M059J (cell line): ENCODE measurements around the gene NUTM2G. TPM values are rescaled to one million over a fixed set of nuclear protein-coding genes. Genes with fewer than 3 reads are reported as not detected.
A peak's percentile ranks its signal among the peaks of the same experiment; 100 is the strongest.
"Not testable (repeated sequence)": the region's sequence is repeated elsewhere in the genome, so short reads cannot be mapped to it uniquely, and the experiment has no call there.

Source experiments
- DNase-seq: peaks from one replicate; pipeline ENCODE4 v3.0.0-alpha.2; 2012; ENCODE audit warnings: low read depth
- total RNA-seq: library from RNA; depleted of rRNA; stranded (reverse); fragments of >200 nt; shearing (Covaris generic); gene quantifications from 2 replicates; pipeline ENCODE4 v1.2.3, GENCODE V29; 2014; rRNA removed

NUTM2G gene, protein sequence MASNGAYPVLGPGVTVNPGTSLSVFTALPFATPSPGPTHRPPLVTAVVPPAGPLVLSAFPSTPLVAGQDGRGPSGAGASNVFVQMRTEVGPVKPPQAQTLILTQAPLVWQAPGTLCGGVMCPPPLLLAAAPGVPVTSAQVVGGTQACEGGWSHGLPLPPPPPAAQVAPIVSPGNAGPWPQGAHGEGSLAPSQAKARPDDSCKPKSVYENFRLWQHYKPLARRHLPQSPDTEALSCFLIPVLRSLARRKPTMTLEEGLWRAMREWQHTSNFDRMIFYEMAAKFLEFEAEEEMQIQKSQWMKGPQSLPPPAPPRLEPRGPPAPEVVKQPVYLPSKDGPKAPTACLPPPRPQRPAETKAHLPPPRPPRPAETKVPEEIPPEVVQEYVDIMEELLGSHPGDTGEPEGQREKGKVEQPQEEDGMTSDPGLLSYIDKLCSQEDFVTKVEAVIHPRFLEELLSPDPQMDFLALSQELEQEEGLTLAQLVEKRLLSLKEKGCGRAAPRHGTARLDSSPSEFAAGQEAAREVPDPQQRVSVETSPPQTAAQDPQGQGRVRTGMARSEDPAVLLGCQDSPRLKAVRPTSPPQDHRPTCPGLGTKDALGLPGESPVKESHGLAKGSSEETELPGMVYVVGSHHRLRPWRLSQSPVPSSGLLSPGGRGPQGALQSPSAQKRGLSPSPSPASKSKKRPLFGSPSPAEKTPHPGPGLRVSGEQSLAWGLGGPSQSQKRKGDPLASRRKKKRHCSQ
- not detected in 2 replicates for total RNA-seq

DNA sequence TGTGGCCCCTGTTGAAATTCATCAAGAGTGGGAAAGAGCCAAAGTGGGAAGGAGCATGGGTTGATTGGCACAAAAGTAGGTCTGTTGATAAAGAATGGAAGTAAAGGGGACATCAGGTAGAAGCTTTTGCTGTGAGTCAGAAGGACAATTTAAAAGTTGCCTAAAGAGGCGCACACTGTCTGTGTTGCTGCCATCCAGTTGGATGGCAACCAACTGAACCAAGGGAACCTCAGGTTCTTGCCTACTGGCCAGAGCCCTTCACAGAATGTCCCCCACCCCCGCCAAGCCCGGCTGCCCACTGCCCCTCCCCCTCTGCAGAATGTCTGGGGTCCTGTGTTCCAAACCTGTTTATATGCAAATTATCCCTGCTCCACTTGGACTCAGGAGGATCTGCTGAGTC is at the start of gene NUTM2G:
NUTM2G (plus strand) TSS at position 301 of the 400 bp plus-strand sequence. CDS start 182 bp downstream, outside the sequence.
- DNase-seq = not testable (repeated sequence)

DNA sequence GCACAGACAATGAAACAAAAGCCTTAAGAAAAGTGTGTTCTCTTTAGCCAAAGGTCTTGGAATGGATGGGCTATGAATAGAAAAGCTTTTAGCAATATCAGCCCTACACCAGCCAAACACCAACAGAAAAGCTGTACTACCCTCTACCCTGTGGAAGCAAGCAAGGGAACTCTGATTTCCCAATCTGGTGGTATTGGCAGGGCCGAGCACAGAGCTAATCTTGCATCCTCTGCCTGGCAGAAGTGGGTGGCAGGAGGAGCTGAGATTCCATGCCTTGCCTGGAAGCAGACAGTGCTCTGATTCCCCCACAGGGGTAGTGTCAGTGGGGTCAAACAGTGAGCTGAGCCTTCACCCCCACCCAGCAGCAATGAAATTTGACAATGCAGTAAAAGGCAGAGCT is 44.7 kb upstream of the NUTM2G start:
- DNase-seq = no peak

DNA sequence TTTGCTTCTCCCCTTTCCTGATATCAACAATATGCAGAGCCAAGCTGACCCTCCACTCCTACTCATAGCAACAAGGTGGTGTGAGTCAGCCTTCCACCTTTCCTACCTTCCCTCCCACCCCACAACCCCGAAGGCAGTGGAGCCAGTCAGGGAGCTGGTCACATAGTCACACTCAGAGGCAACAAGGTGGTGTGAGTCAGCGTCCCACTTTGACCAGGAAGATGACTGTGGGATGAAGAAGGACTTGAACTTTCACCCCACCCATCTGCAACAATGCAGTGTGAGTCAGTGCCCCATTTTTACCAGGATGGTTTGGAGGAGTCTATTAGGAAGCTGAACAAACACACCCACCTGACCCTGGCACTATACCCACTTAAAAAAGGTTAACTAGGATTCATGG is 44.2 kb upstream of the NUTM2G start:
- peak; percentile 99 for DNase-seq

DNA sequence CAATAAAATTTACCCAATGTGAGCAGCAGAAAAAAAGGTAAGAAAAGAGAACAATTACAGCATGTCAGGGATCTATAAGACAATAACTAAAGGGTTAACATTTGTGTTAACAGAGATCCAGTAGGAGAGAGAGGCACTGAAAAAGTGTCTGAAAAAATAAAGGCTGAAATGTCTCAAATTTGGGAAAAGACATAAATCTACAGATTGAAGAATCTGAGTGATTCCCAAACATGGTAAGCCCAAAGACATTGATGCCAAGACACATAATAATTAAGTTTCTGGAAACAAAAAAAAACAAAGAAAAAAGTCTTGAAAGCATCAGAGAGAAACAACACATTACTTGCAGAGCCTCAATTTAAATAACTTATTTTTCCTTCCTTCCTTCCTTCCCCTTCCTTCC is 43.2 kb upstream of the NUTM2G start:
- no peak for DNase-seq

DNA sequence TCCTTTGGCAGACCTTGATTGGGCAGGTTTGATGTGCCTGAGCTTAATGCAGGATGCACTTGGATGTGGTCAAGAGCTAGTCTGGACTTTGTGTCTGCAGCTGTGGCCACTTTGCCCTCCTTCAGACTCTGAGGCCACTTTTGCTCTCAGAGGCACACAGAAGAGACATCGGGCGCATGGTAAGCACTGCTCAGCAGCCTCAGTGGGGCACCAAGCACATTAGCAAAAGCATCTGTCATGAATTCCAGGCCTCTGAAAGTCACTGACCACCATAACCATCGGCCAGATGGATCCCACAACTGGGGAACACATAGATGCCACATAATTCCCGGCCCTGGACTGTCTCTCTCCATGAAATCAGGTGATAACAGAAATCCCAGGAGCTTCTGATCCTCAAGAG is 40.1 kb upstream of the NUTM2G start:
- no peak for DNase-seq

DNA sequence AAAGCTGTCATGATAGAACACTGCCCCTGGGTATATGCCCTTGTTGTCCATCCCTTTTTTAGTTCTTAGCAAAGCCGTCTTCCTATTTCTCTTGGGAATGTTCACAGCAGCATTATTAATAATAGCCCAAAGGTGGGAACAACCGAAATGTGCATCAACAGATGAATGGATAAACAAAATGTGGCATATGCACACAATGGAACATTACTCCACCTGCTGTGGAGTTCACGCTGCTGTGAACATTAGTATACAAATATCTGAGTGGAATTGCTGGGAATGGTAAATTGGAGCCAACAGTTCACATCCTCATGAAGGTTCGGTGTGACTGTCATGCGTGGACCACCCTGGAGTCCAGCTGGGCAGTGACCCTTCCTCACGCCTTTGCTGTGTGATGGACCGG is 36.5 kb upstream of the NUTM2G start:
- no peak for DNase-seq

DNA sequence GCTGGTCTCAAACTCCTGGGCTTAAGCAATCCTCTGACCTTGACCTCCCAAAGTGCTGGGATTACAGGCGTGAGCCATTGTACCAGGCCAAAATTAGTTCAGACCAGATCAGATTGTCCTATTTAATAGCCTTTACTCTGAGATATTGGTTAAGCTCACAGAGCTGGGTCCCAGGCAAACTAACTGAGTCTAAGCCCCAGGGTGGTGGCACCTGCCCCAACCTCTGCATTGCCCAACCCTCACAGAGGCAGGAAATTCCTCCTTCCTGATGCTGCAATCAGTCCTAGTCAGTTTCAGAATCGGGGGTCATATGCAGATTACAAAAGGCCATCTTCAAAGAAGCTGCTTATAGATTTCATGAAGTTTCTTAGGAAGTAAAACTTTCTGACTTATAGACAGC is 28.6 kb upstream of the NUTM2G start:
- DNase-seq = not testable (repeated sequence)

DNA sequence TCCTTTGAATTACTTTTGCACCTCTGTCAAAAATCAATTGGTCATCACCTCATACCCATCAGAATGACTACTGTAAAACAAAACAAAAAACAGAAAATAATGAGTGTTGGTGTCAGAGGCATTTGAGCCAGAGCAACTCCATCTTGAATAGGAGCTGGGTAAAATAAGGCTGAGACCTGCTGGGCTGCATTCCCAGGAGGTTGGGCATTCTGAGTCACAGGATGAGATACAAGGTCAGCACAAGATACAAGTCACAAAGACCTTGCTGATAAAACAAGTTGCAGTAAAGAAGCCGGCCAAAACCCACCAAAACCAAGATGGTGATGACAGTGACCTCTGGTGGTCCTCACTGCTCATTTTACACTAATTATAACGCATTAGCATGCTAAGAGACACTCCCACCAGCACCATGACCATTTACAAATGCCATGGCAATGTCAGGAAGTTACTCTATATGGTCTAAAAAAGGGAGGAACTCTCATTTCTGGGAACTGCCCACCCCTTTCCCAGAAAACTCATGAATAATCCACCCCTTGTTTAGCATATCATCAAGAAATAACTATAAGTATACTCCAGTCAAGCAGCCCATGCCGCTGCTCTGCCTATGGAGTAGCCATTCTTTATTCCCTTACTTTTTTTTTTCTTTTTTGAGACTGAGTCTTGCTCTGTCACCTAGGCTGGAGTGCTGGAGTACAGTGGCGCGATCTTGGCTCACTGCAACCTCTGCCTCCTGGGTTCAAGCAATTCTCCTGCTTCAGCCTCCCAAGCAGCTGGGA is 23.5 kb upstream of the NUTM2G start:
- not testable (repeated sequence) for DNase-seq

DNA sequence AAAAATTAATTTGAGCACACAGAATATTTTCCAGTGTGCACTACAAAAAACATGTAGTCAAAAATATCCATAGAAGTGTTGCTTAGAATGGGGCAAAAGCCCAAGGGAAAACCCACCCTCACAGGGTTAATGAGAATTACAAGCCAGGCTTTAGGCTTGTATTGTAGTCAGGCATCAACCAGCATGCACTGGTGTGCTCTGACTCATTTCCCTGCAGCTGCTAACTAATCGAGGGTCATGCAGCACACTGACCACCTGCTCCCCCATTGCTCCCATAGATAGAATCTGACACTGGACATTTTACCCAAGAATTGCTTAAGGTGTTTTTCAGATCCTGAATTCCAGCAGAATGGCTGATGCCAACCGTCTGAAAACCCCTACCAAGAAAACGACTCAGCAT is 20.2 kb upstream of the NUTM2G start:
- DNase-seq = not testable (repeated sequence)

DNA sequence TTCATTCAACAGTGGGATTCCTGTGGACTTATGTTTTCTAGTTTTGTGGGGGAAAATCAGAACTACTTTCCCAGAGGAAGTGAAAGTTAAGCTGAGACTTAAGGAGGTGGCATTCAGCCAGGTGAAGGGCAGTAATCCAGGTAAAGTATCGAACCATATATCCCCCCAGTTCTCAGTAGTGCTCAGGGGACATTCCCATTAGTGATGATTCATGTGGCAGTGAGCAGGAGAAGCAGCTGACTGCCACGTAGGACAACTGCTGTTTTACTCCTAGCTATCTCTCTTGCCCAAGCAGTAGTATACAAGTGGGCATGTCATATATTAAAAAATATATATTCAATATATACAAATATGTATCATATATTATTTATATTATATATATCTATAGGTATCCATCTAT is 13.1 kb upstream of the NUTM2G start:
- not testable (repeated sequence) for DNase-seq

DNA sequence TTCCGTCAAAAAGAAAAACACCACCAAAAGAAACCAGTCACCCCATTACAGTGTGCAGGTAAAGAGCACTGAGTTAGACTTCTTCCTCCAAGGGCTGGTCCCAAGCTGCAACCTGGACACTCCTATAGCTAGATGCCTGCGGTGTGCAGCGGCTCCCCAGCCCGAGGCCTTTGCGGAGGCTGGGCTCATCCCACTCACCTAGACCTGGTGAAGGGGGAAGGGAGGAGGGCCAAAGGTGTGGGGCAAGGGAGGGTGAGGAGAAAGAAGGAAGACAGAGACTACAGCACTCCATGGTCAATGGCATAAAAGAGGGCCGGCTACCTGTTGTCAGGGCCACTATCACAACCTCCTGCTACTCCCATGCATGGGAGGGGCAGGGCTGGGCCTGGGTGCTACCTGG is 12.1 kb upstream of the NUTM2G start:
- not testable (repeated sequence) for DNase-seq

DNA sequence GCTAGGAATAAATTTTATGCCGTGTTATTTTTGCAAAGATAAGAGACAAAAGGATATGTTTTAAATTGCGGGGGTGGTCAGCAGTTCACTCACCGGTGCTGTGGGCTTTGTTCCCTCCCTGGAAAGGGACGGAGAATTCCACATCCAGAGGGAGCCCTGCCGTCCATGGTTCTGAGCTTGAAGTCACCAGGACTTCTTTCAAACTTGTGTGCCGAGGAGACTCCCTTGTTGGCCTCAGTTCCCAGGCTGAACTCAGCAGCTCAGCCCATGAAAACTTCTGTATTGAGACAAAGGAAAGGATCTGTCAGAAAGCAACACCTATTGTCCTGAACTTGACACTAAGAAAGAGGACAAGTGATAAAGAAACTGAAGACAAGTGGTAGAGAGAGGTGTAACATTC is 10.1 kb upstream of the NUTM2G start:
- DNase-seq = not testable (repeated sequence)

DNA sequence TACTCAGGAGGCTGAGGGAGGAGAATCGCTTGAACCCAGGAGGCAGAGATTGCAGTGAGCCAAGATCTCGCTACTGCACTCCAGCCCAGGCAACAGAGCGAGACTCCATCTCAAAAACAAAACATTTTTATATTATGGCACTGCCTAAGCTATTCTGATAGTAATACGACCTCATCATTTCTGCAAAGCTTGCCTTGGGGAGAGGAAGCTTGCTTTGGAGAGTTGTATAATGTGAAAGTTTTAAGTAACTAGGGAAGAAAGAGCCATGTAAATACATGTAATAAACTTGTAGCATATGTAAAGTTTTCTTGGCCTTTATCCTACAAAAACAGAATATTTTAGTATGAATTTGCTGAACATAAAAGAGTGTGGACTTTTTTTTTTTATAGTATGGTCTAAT is 7.8 kb upstream of the NUTM2G start:
- DNase-seq = not testable (repeated sequence)

DNA sequence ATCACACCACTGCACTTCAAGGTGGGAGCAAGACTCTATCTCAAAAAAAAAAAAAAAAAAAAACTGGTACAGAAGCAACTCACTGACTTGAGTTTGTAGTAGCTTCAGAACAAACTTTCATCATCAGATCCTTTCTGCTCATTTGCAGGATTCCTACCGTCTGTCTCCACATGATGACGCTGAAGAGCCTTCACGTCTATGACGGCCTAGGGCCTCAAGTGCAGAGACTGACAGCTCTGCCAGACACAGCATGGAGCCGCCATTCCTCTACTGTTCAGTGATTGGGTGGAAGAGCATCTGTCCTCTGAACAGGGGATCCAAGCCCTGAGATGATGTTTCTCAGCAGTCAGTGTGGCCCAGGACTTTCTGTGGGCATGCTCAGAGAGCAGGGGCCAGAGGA is 3.1 kb upstream of the NUTM2G start:
- not testable (repeated sequence) for DNase-seq

DNA sequence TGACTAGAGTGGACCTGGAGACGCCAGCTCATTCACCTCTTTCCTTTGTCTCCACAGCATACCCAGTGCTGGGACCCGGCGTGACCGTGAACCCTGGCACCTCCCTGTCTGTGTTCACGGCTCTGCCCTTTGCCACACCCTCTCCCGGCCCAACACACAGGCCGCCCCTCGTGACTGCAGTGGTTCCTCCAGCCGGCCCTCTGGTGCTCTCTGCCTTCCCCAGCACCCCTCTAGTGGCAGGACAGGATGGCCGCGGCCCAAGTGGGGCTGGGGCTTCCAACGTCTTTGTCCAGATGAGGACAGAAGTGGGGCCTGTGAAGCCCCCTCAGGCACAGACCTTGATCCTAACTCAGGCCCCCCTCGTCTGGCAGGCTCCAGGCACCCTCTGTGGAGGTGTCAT is 3.0 kb downstream of the NUTM2G start:
- not testable (repeated sequence) for DNase-seq

DNA sequence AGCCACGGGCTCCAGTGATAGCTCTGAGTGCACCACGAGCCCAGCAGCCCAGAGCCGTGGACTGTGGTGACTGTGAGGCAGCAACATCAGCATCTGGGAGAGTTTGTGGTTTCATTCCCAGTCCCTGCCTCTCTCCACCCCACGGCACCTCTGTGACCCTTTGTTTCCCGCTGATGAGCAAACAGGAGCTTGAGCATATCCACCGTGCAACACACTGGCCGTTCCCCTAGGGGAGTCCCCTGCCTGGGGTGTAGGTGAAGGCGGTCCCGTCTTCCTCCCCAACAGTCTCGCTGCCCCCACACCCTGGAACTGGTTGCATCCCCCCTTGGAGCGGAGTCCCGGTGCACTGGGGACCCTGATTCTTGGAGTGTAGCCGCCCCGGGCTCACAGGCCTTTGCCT is 5.5 kb downstream of the NUTM2G start:
- peak; percentile 11 for DNase-seq

DNA sequence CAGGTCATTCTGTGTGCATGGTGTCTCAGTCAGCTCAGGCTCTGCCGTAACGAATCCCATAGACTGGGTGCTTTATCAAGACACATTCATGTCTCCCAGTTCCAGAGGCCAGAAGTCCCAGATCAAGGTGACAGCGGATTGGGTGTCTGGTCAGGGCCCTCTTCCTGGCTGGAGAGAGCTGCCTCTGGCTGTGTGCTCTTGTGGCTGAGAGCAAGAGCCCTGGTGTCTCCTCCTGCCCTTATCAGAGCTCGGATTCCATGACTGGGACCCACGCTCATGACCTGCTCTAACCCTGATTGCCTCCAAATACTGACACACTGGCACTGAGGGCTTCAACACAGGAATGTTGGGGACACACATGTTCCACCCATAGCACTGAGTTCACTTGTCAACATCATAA is 6.1 kb downstream of the NUTM2G start:
- DNase-seq = not testable (repeated sequence)

DNA sequence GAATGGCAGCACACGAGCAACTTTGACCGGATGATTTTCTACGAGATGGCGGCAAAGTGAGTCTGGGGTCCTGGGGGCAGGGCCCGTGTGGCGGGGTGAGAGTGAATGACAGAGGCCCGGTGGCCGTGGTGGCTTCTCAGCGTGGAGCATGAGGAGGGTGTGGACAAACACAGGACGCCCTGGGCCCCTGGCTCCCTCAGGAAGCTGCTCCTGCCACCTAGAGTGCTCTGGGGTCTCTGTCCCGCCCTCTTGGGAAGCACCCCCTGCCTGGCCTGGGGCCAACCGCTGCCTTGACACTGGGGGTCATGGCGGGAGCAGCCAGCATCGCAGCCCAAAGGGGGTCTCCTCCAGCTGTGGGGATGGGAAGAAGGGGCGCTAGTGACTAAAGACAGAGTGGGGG is 6.8 kb downstream of the NUTM2G start:
- DNase-seq = not testable (repeated sequence)

DNA sequence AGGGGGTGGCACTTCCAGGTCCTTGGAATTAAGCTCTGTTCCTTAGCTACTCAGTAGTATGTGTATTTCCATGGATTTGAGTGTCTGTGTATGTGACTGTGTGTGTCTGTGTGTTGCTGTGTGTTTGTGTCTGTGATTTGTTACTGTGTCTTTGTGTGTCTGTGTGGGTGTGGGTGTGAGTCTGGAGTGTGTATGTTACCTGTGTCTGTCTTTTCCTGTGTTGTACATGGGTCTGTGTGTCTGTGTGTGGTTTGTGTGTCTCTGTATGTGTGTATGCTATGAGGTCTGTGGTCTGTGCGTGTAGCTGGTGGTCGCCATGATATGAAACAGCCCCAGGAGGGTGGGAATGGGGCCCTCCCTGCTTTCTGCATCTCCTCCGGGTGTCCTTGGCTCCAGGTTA is 8.8 kb downstream of the NUTM2G start:
- not testable (repeated sequence) for DNase-seq

DNA sequence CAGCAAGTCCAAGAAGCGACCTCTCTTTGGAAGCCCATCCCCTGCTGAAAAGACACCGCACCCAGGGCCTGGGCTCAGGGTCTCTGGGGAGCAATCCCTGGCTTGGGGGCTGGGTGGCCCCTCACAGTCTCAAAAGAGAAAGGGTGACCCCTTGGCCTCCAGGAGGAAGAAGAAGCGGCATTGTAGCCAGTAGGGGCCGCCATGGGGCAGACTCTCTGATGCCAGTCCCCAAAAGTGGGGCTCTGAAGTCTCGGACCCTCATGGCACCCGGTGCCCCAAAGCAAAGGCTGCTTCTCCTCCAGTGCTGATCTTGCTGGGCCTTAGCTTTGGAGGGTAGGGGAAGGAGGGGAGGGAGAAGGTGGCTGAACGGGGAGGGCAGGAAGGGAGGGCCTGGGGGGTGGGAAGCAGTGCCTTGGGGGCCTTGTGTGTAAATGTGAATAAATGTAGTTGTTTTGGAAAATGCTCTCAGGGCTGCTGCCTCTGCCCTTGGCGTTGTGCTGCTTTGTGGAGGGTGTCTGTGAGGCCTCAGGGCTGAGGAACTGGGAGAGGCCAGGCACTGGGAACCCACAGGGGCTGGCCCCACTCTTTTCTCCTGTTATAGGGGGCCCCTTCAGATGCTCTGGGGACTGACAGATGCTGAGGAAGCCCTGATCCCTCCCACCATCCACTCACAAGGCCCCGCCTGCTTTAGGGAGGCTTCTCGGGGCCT is 10.5 kb downstream of the NUTM2G start:
- DNase-seq = not testable (repeated sequence)

DNA sequence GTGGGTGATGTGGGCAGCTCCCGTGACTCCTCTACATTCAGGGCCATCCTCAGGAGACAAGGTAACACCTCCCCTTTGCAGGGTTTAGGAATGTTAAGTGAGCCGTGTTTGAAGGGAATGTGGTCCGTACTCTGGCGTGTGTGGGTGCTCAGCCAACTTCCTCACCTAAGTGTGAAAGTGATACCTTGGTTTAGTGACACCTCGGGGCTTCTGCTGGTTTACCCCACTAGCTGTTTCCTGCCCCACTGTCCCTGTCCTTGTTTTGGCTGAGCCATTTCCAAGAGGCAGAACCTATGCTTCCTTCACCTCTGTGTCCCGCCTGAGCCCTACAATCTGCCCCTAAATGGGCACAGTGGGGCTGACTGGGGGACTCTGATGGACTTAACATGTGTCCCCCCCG is 12.3 kb downstream of the NUTM2G start:
- DNase-seq = not testable (repeated sequence)

DNA sequence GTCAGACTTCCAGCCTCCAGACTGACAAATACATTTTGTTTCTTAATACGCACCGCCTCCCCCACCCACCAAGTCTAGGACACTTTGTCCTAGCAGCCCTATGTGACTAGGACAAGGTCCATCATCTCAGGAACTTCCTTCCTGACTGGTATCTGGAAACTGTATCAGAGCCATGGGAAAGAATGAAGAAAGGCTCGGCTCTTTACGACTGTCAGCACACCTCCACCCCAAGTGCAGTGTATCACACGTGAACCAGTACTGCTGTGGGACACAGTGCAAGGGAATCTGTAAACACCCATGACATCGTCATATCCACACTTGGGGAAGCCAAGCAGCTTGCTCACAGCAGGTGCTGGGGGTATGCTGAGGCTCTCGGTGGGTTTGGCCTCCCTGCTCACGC is 13.0 kb downstream of the NUTM2G start:
- not testable (repeated sequence) for DNase-seq
